ENCODE measurements around the gene C5orf46. TPM values are rescaled to one million over a fixed set of nuclear protein-coding genes. Genes with fewer than 3 reads are reported as not detected.

Gene C5orf46
- total RNA-seq, 3 donors from 2014 or later (not counting 1 experiment from before 2014, with no cell fraction given), result not detected

- no peak for TF ChIP-seq CTCF (IDR thresholded peaks at IDR 0.05)
- Histone ChIP-seq H3K36me3 (ENCODE audit: control insufficient read depth, insufficient read depth, low read length) (no peaks in the 10 kb centered on the region), H3K4me3 (ENCODE audit: low read length) (no peak overlapping the region), H3K27me3 (ENCODE audit: control insufficient read depth, insufficient read depth, low read length) (no peaks in the 10 kb centered on the region), H3K9me3 (ENCODE audit: control insufficient read depth, insufficient read depth, low read length) (no peaks in the 10 kb centered on the region), H3K27ac (ENCODE audit: low read length) (no peak overlapping the region), H3K4me1 (ENCODE audit: control insufficient read depth, insufficient read depth, low read length) (no peaks in the 10 kb centered on the region)
- H3K4me1 Mint-ChIP-seq, result no peaks in the 10 kb centered on the region
- H3K27ac Mint-ChIP-seq, result no peak overlapping the region
- DNase-seq (no peak), ATAC-seq (no peak)
- no peak overlapping the region for H3K4me3 Mint-ChIP-seq
- intact Hi-C loops (cut with micrococcal nuclease), result no loop called here
- no peaks in the 10 kb centered on the region for H3K9me3 Mint-ChIP-seq
- WGBS (ENCODE audit: insufficient coverage), result no CpG with 5 or more reads among the region's 1 CpG
- H3K36me3 Mint-ChIP-seq, result no peaks in the 10 kb centered on the region
- peaks cover 3 to 29% of the 10 kb centered on the region in 2 donors for H3K27me3 Mint-ChIP-seq (ENCODE audit: low read depth in 2 of 2)
Measured at GRCh38 chr5:147895864-147896263, 10.5 kb downstream of the C5orf46 start.

GRCh38 chr5:147893820-147894219, 12.5 kb downstream of the C5orf46 start:
- no peak overlapping the region for H3K27ac Mint-ChIP-seq
- no peaks in the 10 kb centered on the region for H3K36me3 Mint-ChIP-seq

GRCh38 chr5:147892696-147893296, 13.5 kb downstream of the C5orf46 start:
- Mint-ChIP-seq H3K36me3 (no peaks in the 10 kb centered on the region), H3K4me3 (no peak overlapping the region), H3K27ac (no peak overlapping the region), H3K27me3 (ENCODE audit: low read depth in 2 of 2) (peaks cover 3 to 44% of the 10 kb centered on the region in 2 donors), H3K4me1 (no peaks in the 10 kb centered on the region), H3K9me3 (no peaks in the 10 kb centered on the region)
- no peak for DNase-seq
- Histone ChIP-seq H3K27ac (ENCODE audit: low read length) (no peak overlapping the region), H3K36me3 (ENCODE audit: control insufficient read depth, insufficient read depth, low read length) (no peaks in the 10 kb centered on the region), H3K4me3 (ENCODE audit: low read length) (no peak overlapping the region), H3K4me1 (ENCODE audit: control insufficient read depth, insufficient read depth, low read length) (no peaks in the 10 kb centered on the region), H3K27me3 (ENCODE audit: control insufficient read depth, insufficient read depth, low read length) (no peaks in the 10 kb centered on the region), H3K9me3 (ENCODE audit: control insufficient read depth, insufficient read depth, low read length) (no peaks in the 10 kb centered on the region)
- no peak for ATAC-seq
- WGBS (ENCODE audit: insufficient coverage), result 95% methylated on average over 2 of the region's 3 CpGs
- intact Hi-C loops (cut with micrococcal nuclease), result no loop called here
- no peak for TF ChIP-seq CTCF (IDR thresholded peaks at IDR 0.05)

More at GRCh38 chr5:147893820-147894219, 12.5 kb downstream of the C5orf46 start:
- Mint-ChIP-seq H3K27me3 (ENCODE audit: low read depth in 2 of 2) (peaks cover 3 to 40% of the 10 kb centered on the region in 2 donors), H3K4me3 (no peak overlapping the region), H3K9me3 (no peaks in the 10 kb centered on the region), H3K4me1 (no peaks in the 10 kb centered on the region)
- Histone ChIP-seq H3K36me3 (ENCODE audit: control insufficient read depth, insufficient read depth, low read length) (no peaks in the 10 kb centered on the region), H3K4me3 (ENCODE audit: low read length) (no peak overlapping the region), H3K27me3 (ENCODE audit: control insufficient read depth, insufficient read depth, low read length) (no peaks in the 10 kb centered on the region), H3K27ac (ENCODE audit: low read length) (no peak overlapping the region), H3K9me3 (ENCODE audit: control insufficient read depth, insufficient read depth, low read length) (no peaks in the 10 kb centered on the region), H3K4me1 (ENCODE audit: control insufficient read depth, insufficient read depth, low read length) (no peaks in the 10 kb centered on the region)
- intact Hi-C loops (cut with micrococcal nuclease), result no loop called here
- 25% methylated on average over 2 of the region's 2 CpGs for WGBS (ENCODE audit: insufficient coverage)
- TF ChIP-seq CTCF (IDR thresholded peaks at IDR 0.05), result no peak
- ATAC-seq (no peak), DNase-seq (no peak)

GRCh38 chr5:147887930-147888329, 18.4 kb downstream of the C5orf46 start:
- intact Hi-C loops (cut with micrococcal nuclease), result no loop called here

More at GRCh38 chr5:147887930-147888329, 18.4 kb downstream of the C5orf46 start:
- ATAC-seq (no peak), DNase-seq (no peak)
- Mint-ChIP-seq H3K27me3 (ENCODE audit: low read depth in 2 of 2) (peaks cover 10 to 32% of the 10 kb centered on the region in 2 donors), H3K27ac (no peak overlapping the region), H3K4me3 (no peak overlapping the region), H3K9me3 (no peaks in the 10 kb centered on the region), H3K4me1 (no peaks in the 10 kb centered on the region), H3K36me3 (no peaks in the 10 kb centered on the region)
- H3K27me3 ChIP-seq (ENCODE audit: control insufficient read depth, insufficient read depth, low read length), result peaks cover 2% of the 10 kb centered on the region
- no peaks in the 10 kb centered on the region for H3K36me3 ChIP-seq (ENCODE audit: control insufficient read depth, insufficient read depth, low read length)
- no peaks in the 10 kb centered on the region for H3K9me3 ChIP-seq (ENCODE audit: control insufficient read depth, insufficient read depth, low read length)
- TF ChIP-seq CTCF (IDR thresholded peaks at IDR 0.05), result no peak
- H3K4me3 ChIP-seq (ENCODE audit: low read length), result no peak overlapping the region
- no peaks in the 10 kb centered on the region for H3K4me1 ChIP-seq (ENCODE audit: control insufficient read depth, insufficient read depth, low read length)
- WGBS (ENCODE audit: insufficient coverage), result 83% methylated on average over 2 of the region's 2 CpGs
- H3K27ac ChIP-seq (ENCODE audit: low read length), result no peak overlapping the region

All from natural killer cell (primary cell).